DMS53 treated with DMSO at 0.1 percent for 48 hours (cell line): ENCODE data around the gene MEGF6.

ENCODE experiments used
- DNase-seq: peaks from one replicate; lab custom pipeline; 2025; ENCODE audit not compliant: unreplicated experiment; lab: John Stamatoyannopoulos, UW

Gene MEGF6

DNA sequence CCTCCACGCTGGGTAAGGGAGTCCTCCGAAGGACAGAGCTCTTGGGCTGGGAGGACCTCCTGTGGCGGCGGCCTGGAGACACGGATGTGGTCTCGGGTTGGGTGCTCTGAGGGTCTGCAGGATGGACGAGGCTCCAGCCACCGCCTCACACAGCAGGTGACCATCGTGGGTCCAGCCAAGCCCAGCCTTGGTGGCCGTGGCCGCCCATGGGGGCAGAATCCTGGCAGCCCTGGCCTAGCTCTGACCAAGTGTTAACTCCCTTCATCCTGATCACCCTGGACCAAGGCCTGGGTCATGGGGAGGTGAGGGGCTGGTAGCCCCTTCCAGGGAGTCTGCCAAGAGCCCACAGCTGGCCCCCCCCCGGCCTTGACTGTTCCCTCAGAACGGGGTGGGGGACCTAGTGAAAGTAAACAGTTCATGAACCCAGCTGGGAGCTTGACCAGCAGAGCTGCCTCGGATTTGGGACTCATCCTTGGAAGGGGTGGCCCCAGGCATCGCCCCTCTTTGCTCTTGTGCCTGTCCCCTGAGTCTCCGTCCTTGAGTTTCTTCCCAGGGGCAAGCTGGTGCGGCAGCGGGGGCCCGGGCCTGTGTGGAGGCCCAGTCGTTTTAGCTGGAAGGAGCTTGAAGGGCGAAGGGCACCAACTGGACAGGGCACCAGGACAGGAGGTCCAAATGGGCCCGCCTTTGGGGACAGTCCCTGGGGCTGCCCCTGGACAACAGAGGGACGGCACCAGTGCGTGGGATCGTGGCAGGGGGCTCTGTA, 139.0 kb downstream of the MEGF6 start:
- DNase-seq = no peak

- no peak for DNase-seq
Observed at GRCh38 chr1:3471356-3472087, 139.8 kb downstream of the MEGF6 start.

DNA sequence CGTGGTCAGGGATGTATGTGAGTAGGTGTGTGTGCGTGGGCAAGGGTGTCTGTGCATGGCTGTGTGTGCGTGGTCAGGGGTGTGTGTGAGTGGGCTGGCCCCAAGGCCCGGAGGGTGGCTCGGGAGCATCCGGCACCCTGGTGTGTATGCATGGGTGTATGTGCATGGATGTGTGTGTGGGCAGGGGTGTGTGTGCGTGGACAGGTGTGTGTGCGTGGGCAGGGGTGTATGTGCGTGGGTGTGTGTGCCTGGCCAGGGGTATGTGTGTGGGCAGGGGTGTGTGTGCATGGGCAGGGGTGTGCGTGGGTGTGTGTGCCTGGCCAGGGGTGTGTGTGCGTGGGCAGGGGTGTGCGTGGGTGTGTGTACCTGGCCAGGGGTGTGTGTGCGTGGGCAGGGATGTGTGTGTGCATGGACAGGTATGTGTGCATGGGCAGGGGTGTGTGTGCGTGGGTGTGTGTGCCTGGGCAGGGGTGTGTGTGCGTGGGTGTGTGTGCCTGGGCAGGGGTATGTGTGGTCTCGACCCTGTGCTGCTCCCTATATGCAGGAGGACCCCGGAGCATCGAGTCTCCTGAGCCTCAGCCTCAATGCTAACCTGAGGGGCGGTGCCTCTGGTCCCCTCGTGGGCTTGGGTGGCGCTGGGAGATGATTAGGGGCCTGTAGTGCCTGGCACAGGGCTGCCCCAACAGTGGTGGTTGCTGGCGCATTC, 140.5 kb downstream of the MEGF6 start:
- DNase-seq = no peak

DNA sequence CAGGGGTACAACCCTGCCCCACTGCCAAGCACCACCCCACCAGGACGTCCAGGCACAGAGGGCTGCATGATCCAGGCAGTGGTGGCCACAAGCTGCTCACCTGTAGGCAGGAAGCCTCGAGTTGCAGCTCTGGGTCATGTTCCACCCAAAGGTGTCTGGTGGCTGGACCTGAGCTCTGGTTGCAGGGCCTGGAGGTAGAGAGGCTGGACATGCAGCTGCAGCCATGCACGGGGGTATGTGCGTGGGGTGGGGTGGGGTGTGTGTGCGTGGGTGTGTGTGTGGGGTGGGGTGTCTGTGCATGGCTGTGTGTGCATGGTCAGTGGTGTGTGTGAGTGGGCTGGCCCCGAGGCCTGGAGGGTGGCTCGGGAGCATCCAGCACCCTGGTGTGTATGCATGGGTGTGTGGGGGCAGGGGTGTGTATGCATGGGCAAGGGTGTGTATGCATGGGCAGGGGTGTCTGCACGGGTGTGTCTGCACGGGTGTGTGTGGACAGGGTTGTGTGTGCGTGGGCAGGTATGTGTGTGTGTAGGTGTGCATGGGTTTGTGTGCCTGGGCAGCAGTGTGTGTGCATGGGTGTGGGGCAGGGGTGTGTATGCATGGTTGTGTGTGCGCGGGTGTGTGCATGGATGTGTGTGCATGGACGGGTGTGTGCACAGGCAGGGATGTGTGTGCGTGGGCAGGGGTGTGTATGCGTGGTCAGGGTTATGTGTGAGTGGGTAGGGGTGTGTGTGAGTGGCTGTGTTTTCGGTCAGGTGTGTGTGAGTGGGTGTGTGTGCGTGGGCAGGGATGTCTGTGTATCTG, 141.3 kb downstream of the MEGF6 start:
- no peak for DNase-seq

DNA sequence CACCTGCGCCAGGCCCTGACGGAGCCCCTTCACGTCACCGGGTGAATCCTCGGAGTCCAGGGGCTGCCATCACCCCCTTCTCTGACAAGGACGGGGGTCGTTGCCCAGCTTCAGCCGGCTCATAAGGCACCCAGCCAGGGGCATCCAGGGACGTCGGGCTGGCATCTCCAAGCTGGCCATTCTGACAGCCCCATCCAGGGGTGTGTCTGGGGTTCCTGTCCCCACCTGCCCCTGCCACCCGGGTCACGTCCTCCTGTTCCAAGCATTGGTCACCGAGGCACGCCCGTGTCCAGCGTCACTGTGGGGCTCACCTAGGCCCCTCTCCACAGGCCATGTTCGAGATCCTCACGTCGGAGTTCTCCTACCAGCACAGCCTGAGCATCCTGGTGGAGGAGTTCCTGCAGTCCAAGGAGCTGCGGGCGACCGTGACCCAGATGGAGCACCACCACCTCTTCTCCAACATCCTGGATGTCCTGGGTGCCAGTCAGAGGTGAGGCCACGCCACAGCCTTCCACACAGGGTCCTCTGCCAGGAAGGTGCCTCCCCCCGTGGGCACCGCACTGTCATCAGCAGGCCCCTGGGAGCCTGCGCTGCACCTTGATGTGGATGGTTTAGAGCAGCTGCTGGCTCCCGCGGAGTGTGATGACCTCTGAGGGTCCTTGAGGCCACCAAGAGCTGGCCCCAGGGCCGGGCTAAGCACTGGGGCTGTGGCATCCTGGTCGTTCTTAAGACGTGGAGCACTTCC, 142.0 kb downstream of the MEGF6 start:
- no peak for DNase-seq

DNA sequence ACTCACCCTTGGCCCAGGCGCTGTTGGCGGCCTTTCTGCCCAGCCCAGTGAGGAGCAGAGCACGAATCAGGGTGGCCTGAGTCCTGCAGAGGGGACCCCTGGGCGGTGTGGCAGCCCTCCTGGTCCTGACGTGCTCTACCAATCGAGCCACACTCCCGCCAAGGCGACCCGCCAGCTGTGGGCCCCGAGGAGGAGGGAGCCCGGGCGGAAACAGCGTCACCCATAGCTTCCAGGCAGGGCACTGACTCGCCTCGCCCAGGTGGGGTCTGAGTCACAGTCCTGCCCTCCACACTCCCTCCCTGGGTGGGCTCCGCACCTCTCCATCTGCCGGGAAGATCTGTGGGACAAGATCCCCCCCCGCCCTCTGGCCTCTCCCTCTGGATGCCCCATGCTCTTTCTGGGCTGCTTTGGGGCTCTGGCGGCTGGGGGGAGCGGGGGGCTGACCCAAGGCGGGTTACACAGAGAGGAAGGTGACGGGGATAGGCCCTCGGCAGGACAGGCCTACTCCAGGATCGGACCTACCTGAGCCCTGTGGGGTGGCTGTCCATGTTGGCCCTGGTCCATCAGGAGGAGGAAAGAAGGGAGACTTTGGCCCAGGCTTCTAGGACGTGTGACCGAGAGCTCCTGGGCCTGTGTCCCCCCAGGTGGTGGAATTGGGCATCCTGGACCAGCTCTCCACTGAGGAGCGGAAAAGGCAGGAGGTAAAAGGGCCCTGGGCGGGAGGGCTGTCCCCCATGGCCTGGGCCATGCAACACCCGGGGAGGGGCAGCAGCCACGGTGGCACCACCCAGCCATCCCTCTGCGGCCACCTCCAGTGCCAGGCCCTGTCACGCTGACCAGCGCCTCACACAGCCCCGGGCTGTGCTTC, 142.8 kb downstream of the MEGF6 start:
- DNase-seq = no peak

DNA sequence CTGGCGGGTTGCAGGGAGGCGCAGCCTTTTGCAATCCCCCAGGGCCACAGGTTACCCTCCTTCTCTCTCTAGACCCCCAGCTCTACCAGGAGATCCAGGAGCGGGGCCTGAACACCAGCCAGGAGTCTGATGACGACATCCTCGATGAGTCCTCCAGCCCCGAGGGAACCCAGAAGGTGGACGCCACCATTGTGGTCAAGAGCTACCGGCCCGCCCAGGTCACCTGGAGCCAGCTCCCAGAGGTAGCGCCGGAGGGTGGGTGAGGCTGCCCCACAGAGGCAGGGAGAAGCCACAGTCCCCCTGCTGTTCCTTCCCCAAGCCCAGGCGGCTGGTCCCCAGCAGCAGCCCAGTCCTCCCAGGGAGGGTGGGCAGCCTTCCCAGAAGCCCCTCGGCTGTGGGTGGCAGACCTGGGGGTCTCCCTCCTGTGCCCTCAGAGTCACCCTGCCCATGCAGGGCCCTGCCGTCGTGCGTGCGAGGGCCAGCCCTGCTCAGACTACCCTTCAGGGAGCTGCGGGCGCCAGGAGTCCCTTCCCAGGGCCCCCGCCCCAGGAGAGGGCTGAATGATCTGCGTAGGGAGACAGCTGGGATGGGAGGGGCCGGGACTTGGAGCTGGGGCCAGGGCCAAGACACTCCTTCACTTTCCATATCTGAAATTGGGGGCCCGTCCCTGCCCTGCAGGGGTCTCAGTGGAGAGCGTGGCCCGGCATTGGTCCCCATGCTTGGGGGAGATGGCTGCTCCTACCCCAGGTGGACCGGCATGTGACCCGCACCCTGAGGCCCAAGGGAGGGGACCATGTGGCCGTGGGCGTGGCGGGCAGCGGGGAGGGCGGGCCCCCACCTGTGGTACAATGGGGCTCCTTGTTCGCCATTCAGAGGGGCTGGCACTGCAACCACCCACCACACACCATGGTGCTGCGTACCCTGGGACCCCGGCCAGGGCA, 143.9 kb downstream of the MEGF6 start:
- no peak for DNase-seq

DNA sequence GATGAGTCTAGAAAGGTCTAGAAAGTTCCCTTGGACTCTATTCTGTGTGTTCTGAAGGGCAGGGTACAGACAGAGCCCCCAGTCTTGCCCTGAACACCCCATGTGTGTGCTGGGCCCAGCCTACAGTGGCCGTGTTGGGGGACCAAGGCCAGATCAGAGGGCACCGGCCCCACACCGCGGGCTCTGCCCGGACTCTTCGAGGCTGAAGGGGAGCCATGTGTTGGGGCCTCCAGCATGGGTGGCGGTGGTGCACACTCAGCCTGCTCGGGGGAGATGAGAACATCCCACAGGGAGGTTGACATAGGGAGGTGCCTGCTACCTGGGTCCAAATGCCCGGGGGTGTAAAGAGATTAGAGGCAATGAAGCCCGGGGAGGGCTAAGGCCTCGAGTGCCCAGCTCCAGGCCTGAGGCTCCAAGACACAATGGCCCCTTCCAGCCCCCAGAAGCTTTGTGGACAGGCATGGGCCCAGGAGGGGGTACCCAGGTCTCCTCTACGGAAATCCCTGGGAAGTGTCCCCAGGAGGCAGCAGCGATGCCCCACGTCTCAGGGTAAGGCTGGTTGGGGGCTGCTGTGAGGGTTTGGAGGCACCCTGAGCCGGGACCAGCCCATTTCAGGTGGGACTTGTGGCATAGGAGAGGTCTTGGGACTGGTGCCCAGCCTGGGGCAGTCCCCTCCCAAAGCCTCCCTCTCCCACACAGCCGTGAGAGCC, 144.8 kb downstream of the MEGF6 start:
- DNase-seq = no peak

DNA sequence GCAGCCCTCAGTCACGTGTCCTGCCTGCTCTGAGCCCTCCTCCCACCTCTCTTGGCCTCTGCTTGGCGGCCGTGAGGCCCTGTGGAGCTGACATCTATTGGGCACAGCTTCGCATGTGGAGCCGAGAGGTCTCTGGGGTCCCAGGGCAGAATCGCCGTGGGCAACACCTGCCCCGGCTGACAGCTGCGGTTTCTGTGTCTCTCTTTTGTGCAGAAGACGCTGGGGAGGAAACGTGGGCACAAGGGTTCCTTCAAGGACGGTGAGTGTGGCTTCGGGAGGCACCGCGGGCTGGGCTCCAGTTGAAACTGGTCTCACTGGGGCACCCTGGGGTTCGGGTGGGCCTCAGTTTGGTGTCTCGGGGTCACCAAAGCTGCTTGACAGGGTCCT, 145.4 kb downstream of the MEGF6 start:
- no peak for DNase-seq

- DNase-seq = no peak
Observed at GRCh38 chr1:3465091-3465934, 146.0 kb downstream of the MEGF6 start.

GRCh38 chr1:3464649-3465025, 146.7 kb downstream of the MEGF6 start:
- DNase-seq = no peak

GRCh38 chr1:3463891-3464648, 147.2 kb downstream of the MEGF6 start:
- DNase-seq = no peak

GRCh38 chr1:3463408-3463863, 147.9 kb downstream of the MEGF6 start:
- no peak for DNase-seq

DNA sequence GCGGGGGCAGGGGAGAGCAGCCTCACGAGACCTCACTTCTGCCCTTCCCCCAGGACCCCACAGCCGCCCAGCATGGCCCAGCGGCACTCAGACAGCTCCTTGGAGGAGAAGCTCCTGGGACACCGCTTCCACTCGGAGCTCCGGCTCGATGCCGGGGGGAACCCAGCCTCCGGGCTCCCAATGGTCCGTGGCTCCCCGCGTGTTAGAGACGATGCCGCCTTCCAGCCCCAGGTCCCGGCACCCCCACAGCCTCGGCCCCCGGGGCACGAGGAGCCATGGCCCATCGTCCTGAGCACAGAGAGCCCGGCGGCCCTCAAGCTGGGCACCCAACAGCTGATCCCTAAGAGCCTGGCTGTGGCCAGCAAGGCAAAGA, 148.3 kb downstream of the MEGF6 start:
- no peak for DNase-seq

- no peak for DNase-seq
Observed at GRCh38 chr1:3462356-3463012, 148.8 kb downstream of the MEGF6 start.

DNA sequence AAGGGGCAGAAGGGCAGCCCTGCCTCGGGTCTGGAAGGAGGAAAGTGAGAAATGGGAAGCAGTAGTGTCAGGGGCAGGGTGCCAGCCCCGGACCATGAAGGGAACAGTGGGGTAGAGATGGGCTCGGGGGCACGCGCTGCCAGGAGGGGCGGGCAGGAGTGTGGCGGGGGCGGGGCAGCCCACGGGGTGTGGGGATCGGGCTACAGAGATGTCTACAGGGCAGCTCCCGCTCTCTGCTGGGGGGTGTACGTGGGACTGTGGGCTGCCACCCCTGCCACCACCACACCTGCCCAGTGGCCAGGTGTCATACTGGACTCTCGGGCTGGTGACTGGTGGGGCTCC, 149.4 kb downstream of the MEGF6 start:
- DNase-seq = no peak
